GM12878 (cell line): ENCODE data around the gene RABL6. TPM values are rescaled to one million over a fixed set of nuclear protein-coding genes. Genes with fewer than 3 reads are reported as not detected.

Experiments
- ATAC-seq: fragments of 200-7000 bp; cut with Tn5 transposase; 3 replicates; pipeline ENCODE4 v1.9.1; 2020; ENCODE audit warnings: mild to moderate bottlenecking, moderate library complexity
- BruUV-seq: library from RNA; stranded (reverse); fragments of 400-500 nt; replicated peaks from 2 replicates; lab custom pipeline; 2021; lab: Mats Ljungman, UMichigan
- CTCF ChIA-PET: fragments of 300-600 bp; sonication (Branson Sonifier 250); formaldehyde crosslinking; extraction: SDS; loops from one replicate; lab custom pipeline; 2021; ENCODE audit warnings: inconsistent platforms; lab: Yijun Ruan, JAX
- POLR2A ChIA-PET: fragments of 350-600 bp; formaldehyde crosslinking; extraction: SDS; loops from one replicate; lab custom pipeline; 2021; ENCODE audit warnings: inconsistent platforms; lab: Charles Lee
- RAD21 ChIA-PET: fragments of 300-600 bp; sonication (Branson Sonifier 250); formaldehyde crosslinking; loops from one replicate; lab custom pipeline; 2023; ENCODE audit warnings: antibody characterized with exemption; ENCODE audit not compliant: unreplicated experiment; lab: Charles Lee
- SMC1A ChIA-PET: fragments of 300-600 bp; sonication (Branson Sonifier 250); formaldehyde crosslinking; loops from one replicate; lab custom pipeline; 2023; ENCODE audit not compliant: unreplicated experiment, uncharacterized antibody; lab: Charles Lee
- DNase-seq: peaks from one replicate; pipeline ENCODE4 v3.0.0-alpha.2; 2011; ENCODE audit warnings: low read depth, low spot score
- FAIRE-seq: peaks from 3 replicates; lab custom pipeline; 2011; peaks lifted over from hg19 to GRCh38; lab: Jason Lieb, UNC
- H2AFZ ChIP-seq: 2 replicates; pipeline ENCODE4 v1.6.0; 2011; ENCODE audit warnings: low read depth, low read length, control low read depth; ENCODE audit not compliant: control insufficient read depth
- H3K27ac ChIP-seq: 2 replicates; pipeline ENCODE4 v1.5.1; 2011; ENCODE audit warnings: control low read depth; ENCODE audit not compliant: control insufficient read depth, insufficient read depth
- H3K27me3 ChIP-seq, 2 experiments: replicated peaks in 1 of 2; 2 replicates each; pipeline versions ENCODE4 v1.6.0 to v1.6.1; 2011; ENCODE audit warnings: low read length in 1 of 2; ENCODE audit not compliant: control insufficient read depth in 2 of 2, insufficient read depth in 2 of 2
- H3K36me3 ChIP-seq, 2 experiments: 2 replicates each; pipeline ENCODE4 v1.5.1; 2011; ENCODE audit warnings: low read length in 1 of 2; ENCODE audit not compliant: control insufficient read depth in 2 of 2, insufficient read depth in 2 of 2
- H3K4me1 ChIP-seq: 2 replicates; pipeline ENCODE4 v1.6.1; 2011; ENCODE audit warnings: mild to moderate bottlenecking, low read length, moderate library complexity, mixed read lengths; ENCODE audit not compliant: control insufficient read depth, insufficient read depth
- H3K4me2 ChIP-seq: 2 replicates; pipeline ENCODE4 v1.6.0; 2011; ENCODE audit warnings: control low read depth; ENCODE audit not compliant: control insufficient read depth, insufficient read depth
- H3K4me3 ChIP-seq: fragments of 200-600 bp; sonication (generic); 2 replicates; pipeline ENCODE4 v1.5.1; 2016
- H3K79me2 ChIP-seq: 2 replicates; pipeline ENCODE4 v1.6.0; 2011; ENCODE audit warnings: low read length; ENCODE audit not compliant: control insufficient read depth, insufficient read depth
- H3K9ac ChIP-seq: 2 replicates; pipeline ENCODE4 v1.8.0; 2011; ENCODE audit warnings: low read length, control low read depth, mixed read lengths; ENCODE audit not compliant: control insufficient read depth, insufficient read depth
- H3K9me3 ChIP-seq: replicated peaks from 3 replicates; pipeline ENCODE4 v1.5.1; 2011; ENCODE audit warnings: mild to moderate bottlenecking, low read length; ENCODE audit not compliant: control insufficient read depth, insufficient read depth
- H4K20me1 ChIP-seq: 2 replicates; pipeline ENCODE4 v1.6.0; 2011; ENCODE audit not compliant: control insufficient read depth, insufficient read depth
- EP300 ChIP-seq, 2 experiments: fragments of 150-350 bp in 1 of 2; IDR thresholded peaks; 2 replicates each; pipeline ENCODE4 v1.6.1; 2011 to 2012; ENCODE audit warnings: low read depth in 2 of 2, low read length in 2 of 2, borderline replicate concordance in 1 of 2, improper control_type of control experiment in 1 of 2, inconsistent platforms in 1 of 2; ENCODE audit not compliant: control insufficient read depth in 1 of 2
- IKZF1 ChIP-seq: fragments of 450-650 bp; conservative IDR thresholded peaks from 2 replicates; pipeline ENCODE4 v1.6.1; 2017; ENCODE audit warnings: antibody characterized with exemption, mild to moderate bottlenecking
- JUNB ChIP-seq: IDR thresholded peaks from 2 replicates; pipeline ENCODE4 v1.6.1; 2016; ENCODE audit warnings: antibody characterized with exemption, mild to moderate bottlenecking
- MTA2 ChIP-seq: fragments of 450-650 bp; IDR thresholded peaks from 2 replicates; pipeline ENCODE4 v1.6.1; 2016; ENCODE audit warnings: low read depth, mild to moderate bottlenecking, moderate library complexity
- MXI1 ChIP-seq: fragments of 150-350 bp; IDR thresholded peaks from 2 replicates; pipeline ENCODE4 v1.6.1; 2011; ENCODE audit warnings: low read depth, mild to moderate bottlenecking, inconsistent platforms, low read length, improper control_type of control experiment
- SMAD5 ChIP-seq: IDR thresholded peaks from 2 replicates; pipeline ENCODE4 v1.6.1; 2016; ENCODE audit warnings: antibody characterized with exemption, low read depth
- SMARCA5 ChIP-seq: fragments of 450-650 bp; IDR thresholded peaks from 2 replicates; pipeline ENCODE4 v1.6.1; 2017; ENCODE audit warnings: mild to moderate bottlenecking
- SP1 ChIP-seq: IDR thresholded peaks from one replicate; pipeline ENCODE4 v1.6.1; 2011; ENCODE audit warnings: low read depth, low read length
- TARDBP ChIP-seq: IDR thresholded peaks from 2 replicates; pipeline ENCODE4 v1.6.1; 2016; ENCODE audit warnings: borderline replicate concordance
- ZNF217 ChIP-seq: fragments of 450-650 bp; IDR thresholded peaks from 2 replicates; pipeline ENCODE4 v1.6.1; 2017; ENCODE audit warnings: antibody characterized with exemption, mild to moderate bottlenecking
- ZNF384 ChIP-seq: IDR thresholded peaks from 2 replicates; pipeline ENCODE4 v1.6.1; 2012; ENCODE audit warnings: low read depth, mild to moderate bottlenecking, low read length, improper control_type of control experiment, borderline replicate concordance
- WGBS: methylation state at CpG from one replicate; pipeline ENCODE4 v1.1.6; 2016; ENCODE audit warnings: low lambda C conversion rate; ENCODE audit not compliant: insufficient replicate concordance, insufficient coverage; ENCODE audit errors: missing lambda C conversion rate; 5-methylcytosine and 5-hydroxymethylcytosine counted together
- in situ Hi-C: fragments of 300-500 bp; cut with MboI; formaldehyde crosslinking; loops from 9 replicates; pipeline ENCODE4 v1.14.3; 2018; ENCODE audit warnings: mixed read lengths
- intact Hi-C: fragments of 100-400 bp; cut with micrococcal nuclease; formaldehyde crosslinking; loops from one replicate; pipeline ENCODE4 v1.14.2; 2022; ENCODE audit not compliant: unreplicated experiment
- polyA plus RNA-seq, 11 experiments: library from polyadenylated mRNA; depleted of rRNA in 4 of 11; unstranded in 6 of 11; stranded (reverse) in 5 of 11; fragments of >200 nt; fragmentation: Nextera tagmentation in 4 of 11; fragmentation: Illumina TruSeq in 1 of 11; extraction: Ambion mirVana in 4 of 11; extraction: Trizol in 1 of 11; gene quantifications; 1 replicate in 1 of 11; 2 replicates in 10 of 11; pipeline versions ENCODE4 v1.2.1 to v1.2.3, GENCODE V29; 2011 to 2016; ENCODE audit warnings: inconsistent platforms in 2 of 11, missing spikeins in 2 of 11, low read depth in 1 of 11
- total RNA-seq, 4 experiments: library from RNA; depleted of rRNA in 3 of 4; stranded (reverse); fragments of >200 nt in 3 of 4; fragmentation: Illumina TruSeq in 1 of 4; extraction: Trizol in 1 of 4; gene quantifications; 2 replicates each; pipeline versions ENCODE4 v1.2.1 to v1.2.3, GENCODE V29; 2013 to 2021
- TF ChIP-seq, protein P1 (sequence below): fragments of 450-650 bp; IDR thresholded peaks from 2 replicates; pipeline ENCODE4 v1.6.1; 2017; ENCODE audit warnings: low read depth, mild to moderate bottlenecking, moderate library complexity
- TF ChIP-seq, protein P2 (sequence below): fragments of 450-650 bp; conservative IDR thresholded peaks from 2 replicates; pipeline ENCODE4 v1.6.1; 2017; ENCODE audit warnings: mild to moderate bottlenecking, moderate library complexity
- TF ChIP-seq, protein P3 (sequence below): fragments of 450-650 bp; IDR thresholded peaks from 2 replicates; pipeline ENCODE4 v1.6.1; 2016; ENCODE audit warnings: mild to moderate bottlenecking

RABL6 gene
- total and polyA plus RNA-seq, 10 of the 15 experiments (the other 5 are each of a cell fraction or from before 2014, with no cell fraction given) = 1.4 to 134 (median 42.7) TPM

DNA sequence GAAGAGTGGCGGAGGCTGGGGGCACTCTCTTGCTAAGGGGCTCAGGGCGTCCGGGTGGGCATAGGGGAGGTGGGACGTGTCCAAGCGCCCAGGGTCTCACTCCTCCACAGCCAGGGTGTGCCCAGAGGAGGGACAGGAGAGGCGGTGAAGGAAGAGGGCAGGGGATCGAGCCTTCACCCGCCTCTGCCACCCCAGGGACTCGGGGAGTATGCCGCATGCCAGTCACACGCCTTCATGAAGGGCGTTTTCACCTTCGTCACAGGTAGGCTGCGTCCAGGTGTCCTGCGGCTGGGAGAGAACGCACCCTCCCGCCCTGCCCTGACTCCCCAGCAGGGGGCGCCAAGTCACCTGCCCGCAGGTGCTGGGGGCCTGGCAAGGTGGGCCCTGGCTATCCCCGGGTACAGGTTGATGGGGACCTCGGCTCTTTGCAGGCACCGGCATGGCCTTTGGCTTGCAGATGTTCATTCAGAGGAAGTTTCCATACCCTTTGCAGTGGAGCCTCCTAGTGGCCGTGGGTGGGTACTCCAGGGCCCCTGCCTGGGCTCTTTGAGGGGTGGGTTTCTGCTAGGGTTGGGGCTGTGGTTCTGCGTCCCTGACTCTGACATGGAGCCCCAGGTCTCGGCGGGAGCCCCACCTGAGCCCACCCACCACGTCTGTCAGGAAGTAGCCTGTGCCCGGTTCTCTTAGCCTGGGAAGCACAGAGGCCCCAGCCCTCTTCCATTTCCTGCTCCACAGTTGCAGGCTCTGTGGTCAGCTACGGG is 16.1 kb upstream of the RABL6 start:
- ChIA-PET SMC1A (interaction anchor here (1.0 kb wide), 1 partner anchor 50 kb away, joined by 3 read pairs; the partner anchor contains the start of gene AJM1), RAD21 (interaction anchor here (1.2 kb wide), 1 partner anchor 243 kb away, joined by 4 read pairs; no protein-coding TSS in a partner anchor), POLR2A (interaction anchor here (0.5 to 1.0 kb wide), 4 partner anchors 9 to 210 kb away, joined by 3 to 5 read pairs (median 4); no protein-coding TSS in a partner anchor), CTCF (interaction anchor here (0.8 to 3.3 kb wide), 16 partner anchors 9 to 306 kb away, joined by 3 to 27 read pairs (median 5); partner anchors contain the start of gene AJM1)
- intact Hi-C loops = loop anchor here (2.0 to 10.0 kb wide), 2 partner anchors 57 to 153 kb away; partner anchors contain the start of genes C8G, FBXW5 and PHPT1
- in situ Hi-C loops = no loop called here
- H3K36me3 ChIP-seq = no peaks in the 10 kb centered on the region
- no peaks in the 10 kb centered on the region for H3K9me3 ChIP-seq
- H3K27ac ChIP-seq = peak overlapping the region; percentile 82
- peak overlapping the region; percentile 91 for H2AFZ ChIP-seq
- H3K9ac ChIP-seq = peak overlapping the region; percentile 55
- H3K27me3 ChIP-seq = no peaks in the 10 kb centered on the region
- H3K4me1 ChIP-seq = peaks cover 10% of the 10 kb centered on the region
- peak overlapping the region; percentile 65 for H3K4me2 ChIP-seq
- WGBS = 1% methylated on average over 28 of the region's 29 CpGs
- peaks cover 2% of the 10 kb centered on the region; the same call in 1 of the 2 replicates for H3K79me2 ChIP-seq
- H4K20me1 ChIP-seq = peaks cover 2% of the 10 kb centered on the region; the same call in 1 of the 2 replicates
- ATAC-seq = peak; percentile 39
- no peak for DNase-seq
- BruUV-seq = TSS peak; percentile 75
- peak; percentile 18 for FAIRE-seq
- H3K4me3 ChIP-seq = peak overlapping the region; percentile 77
- no peak for TF ChIP-seq ZNF384
- 0 out of 2 replicates have a peak, but pooled peaks have one; percentile 22 for TF ChIP-seq TARDBP
- TF ChIP-seq, protein P1, sequence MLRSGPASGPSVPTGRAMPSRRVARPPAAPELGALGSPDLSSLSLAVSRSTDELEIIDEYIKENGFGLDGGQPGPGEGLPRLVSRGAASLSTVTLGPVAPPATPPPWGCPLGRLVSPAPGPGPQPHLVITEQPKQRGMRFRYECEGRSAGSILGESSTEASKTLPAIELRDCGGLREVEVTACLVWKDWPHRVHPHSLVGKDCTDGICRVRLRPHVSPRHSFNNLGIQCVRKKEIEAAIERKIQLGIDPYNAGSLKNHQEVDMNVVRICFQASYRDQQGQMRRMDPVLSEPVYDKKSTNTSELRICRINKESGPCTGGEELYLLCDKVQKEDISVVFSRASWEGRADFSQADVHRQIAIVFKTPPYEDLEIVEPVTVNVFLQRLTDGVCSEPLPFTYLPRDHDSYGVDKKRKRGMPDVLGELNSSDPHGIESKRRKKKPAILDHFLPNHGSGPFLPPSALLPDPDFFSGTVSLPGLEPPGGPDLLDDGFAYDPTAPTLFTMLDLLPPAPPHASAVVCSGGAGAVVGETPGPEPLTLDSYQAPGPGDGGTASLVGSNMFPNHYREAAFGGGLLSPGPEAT = 0 out of 2 replicates have a peak, but pooled peaks have one; percentile 18
- no peak for TF ChIP-seq MXI1
- peak; percentile 84; the same call in 1 of the 2 replicates for TF ChIP-seq ZNF217
- TF ChIP-seq JUNB = no peak
- TF ChIP-seq SP1 = no peak
- 0 out of 2 replicates have a peak, but pooled peaks have one; percentile 41 for TF ChIP-seq MTA2
- TF ChIP-seq EP300 (IDR thresholded peaks at IDR 0.05; ENCODE audit: borderline replicate concordance in 1 of 2, control insufficient read depth in 1 of 2, low read depth in 2 of 2, low read length in 2 of 2) = no peak
- no peak for TF ChIP-seq SMAD5
- TF ChIP-seq, protein P2, sequence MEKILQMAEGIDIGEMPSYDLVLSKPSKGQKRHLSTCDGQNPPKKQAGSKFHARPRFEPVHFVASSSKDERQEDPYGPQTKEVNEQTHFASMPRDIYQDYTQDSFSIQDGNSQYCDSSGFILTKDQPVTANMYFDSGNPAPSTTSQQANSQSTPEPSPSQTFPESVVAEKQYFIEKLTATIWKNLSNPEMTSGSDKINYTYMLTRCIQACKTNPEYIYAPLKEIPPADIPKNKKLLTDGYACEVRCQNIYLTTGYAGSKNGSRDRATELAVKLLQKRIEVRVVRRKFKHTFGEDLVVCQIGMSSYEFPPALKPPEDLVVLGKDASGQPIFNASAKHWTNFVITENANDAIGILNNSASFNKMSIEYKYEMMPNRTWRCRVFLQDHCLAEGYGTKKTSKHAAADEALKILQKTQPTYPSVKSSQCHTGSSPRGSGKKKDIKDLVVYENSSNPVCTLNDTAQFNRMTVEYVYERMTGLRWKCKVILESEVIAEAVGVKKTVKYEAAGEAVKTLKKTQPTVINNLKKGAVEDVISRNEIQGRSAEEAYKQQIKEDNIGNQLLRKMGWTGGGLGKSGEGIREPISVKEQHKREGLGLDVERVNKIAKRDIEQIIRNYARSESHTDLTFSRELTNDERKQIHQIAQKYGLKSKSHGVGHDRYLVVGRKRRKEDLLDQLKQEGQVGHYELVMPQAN = peak; percentile 44; the same call in 1 of the 2 replicates
- peak; percentile 99 for TF ChIP-seq SMARCA5
- TF ChIP-seq IKZF1 = peak; percentile 9; the same call in 1 of the 2 replicates
- TF ChIP-seq, protein P3, sequence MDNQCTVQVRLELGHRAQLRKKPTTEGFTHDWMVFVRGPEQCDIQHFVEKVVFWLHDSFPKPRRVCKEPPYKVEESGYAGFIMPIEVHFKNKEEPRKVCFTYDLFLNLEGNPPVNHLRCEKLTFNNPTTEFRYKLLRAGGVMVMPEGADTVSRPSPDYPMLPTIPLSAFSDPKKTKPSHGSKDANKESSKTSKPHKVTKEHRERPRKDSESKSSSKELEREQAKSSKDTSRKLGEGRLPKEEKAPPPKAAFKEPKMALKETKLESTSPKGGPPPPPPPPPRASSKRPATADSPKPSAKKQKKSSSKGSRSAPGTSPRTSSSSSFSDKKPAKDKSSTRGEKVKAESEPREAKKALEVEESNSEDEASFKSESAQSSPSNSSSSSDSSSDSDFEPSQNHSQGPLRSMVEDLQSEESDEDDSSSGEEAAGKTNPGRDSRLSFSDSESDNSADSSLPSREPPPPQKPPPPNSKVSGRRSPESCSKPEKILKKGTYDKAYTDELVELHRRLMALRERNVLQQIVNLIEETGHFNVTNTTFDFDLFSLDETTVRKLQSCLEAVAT = 0 out of 2 replicates have a peak, but pooled peaks have one; percentile 42
